ENCODE results near the gene DCC.
"Not testable (repeated sequence)": the region's sequence is repeated elsewhere in the genome, so short reads cannot be mapped to it uniquely, and the experiment has no call there.

DCC gene

DNA sequence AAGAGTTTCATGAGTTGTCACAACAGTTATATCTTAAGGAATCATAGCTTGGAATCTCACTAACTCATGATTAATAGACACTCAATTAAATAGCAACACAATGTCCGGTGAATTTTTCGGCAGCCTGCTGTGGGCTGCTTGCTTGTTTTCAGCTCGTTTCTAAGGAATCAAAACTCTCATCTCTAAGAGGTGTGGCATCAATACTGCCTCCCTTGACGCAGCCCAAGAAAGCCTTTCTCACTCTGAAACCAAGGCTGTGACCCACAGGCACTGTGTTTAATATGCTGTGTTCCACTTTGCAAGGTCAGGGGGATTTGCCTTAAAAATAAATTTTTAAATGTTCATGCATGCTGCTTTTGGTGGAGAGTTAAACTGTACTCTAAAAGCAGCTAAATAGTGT is 5.4 kb downstream of the DCC start:
- DNase-seq (ENCODE audit: low read depth, low spot score): no peak

- no peak for DNase-seq (ENCODE audit: low read depth, low spot score)
These were observed 8.2 kb downstream of the DCC start for GRCh38 chr18:52348209-52348608.

DNA sequence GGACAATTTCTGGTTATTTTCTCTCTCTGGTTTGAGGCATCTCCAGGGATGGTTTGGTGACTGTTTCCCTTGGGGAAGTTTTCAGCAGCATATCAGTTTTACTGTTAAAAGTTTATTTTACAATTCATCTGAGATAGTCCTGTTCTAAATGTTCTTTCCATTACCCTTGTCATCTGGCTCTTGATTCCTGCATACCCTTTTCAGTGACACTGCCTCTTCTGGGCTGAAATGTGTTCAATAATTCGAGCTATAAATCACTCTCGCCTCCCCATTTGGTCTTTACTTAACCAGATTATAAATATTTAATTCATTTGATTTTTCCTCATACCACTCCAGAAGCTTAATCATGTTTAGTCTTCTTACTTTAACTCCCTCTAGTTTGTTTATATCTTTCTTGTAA is 9.5 kb downstream of the DCC start:
- no peak for DNase-seq (ENCODE audit: low read depth, low spot score)

- DNase-seq (ENCODE audit: low read depth, low spot score): no peak
These were observed 12.9 kb downstream of the DCC start for GRCh38 chr18:52352920-52353319.

DNA sequence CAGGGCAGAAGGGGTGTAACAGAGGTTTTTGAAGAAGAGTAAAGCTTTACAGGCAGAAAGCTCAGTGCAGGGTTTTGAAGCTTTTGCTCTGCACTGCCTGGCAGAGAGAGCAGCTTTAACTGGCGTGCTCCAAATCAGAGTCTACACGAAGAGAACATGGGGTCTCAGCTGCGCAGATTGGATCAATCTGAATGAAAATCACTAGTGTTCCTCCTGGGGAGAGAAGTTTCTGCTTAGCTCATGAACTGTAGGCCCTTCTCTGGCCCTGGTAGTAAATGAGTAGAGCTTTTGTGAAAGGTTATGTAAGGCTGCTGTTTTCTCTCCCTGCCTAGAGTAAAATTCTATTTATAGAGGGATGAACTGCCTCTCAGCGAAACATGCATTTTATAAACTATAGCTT is 13.6 kb downstream of the DCC start:
- DNase-seq (ENCODE audit: low read depth, low spot score): no peak

DNA sequence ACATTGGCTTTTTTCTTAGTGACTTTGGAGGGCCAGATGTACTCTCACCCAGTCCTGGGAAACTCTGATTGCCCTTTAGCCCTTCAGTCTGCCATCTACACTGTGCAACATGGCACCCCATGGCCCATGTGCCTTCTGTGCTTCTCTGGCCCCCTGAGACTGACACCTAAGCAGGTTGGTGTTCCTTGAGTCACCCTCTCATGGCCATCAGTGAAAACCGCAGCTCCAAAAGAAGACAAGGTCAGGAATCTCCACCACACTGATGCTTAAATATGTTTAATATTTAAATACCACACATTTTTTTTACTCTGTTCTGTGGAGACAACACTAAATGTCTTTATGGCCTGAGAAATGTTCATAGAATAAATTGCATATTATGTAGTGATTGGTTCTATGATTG is 23.9 kb downstream of the DCC start:
- no peak for DNase-seq (ENCODE audit: low read depth, low spot score)

DNA sequence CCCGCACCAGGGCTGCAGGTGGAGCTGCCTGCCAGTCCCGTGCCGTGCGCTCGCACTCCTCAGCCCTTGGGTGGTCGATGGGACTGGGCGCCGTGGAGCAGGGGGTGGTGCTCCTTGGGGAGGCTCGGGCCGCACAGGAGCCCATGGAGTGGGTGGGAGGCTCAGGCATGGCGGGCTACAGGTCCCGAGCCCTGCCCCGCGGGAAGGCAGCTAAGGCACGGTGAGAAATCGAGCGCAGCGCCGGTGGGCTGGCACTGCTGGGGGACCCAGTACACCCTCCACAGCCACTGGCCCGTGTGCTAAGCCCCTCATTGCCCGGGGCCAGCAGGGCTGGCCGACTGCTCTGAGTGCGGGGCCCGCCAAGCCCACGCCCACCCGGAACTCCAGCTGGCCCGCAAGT is 26.9 kb downstream of the DCC start:
- DNase-seq (ENCODE audit: low read depth, low spot score): not testable (repeated sequence)

DNA sequence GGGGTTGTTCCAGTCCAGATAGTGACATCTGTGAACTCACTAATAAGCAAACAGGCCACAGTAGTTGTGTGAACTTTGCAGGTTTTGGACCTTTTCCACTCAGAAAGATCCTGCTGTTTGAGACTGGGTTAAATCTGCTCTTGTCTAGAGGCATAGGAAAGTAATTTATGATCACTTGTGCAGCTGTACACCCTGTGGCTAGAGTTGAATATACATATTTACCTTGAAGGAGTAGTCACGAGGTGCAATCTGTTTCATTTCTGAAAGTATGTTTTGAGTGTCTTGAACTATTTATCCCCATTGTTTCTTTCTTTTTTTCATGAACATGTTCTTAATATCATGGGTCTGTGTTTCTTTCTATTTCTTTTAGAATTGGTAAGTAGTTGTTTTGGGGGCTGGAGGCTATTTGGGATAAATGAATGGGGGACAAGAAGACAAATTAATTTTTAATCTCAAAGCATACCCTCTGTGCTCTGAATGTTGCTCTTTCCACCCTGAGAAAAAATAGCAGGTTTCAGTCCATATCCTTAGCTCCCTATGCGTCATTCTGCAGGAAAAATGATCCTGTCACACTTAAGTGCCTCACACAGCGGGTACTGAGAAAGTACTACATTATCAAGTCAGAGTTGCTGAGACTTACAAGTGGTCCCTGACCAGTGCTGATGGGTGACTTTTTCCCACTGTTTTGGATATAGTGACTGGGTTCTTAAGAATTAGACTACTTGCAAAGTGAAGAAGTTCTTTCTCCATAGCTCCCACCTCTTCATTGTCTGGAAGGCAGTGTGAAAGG is 28.2 kb downstream of the DCC start:
- DNase-seq (ENCODE audit: low read depth, low spot score): no peak

GRCh38 chr18:52370841-52371240 is 30.8 kb downstream of the DCC start:
- DNase-seq (ENCODE audit: low read depth, low spot score): no peak

DNA sequence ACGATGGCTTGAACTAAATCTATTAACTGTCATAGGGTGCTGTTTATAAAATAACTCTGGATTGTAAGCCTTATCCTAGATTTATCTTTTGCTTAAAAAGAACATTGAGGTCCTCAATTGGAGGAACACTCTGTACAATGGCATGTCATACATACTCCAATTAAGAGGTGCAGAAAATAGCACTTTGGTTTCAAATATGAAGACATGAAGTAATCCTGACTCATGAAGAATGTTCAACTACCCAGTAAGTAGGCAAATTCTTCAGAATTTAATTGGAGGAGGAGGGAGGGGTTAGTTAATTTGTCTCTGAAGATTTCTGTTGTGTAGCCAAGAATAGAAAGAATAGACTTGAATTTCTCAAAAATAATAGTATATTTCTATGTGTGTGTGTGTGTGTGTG is 36.1 kb downstream of the DCC start:
- no peak for DNase-seq (ENCODE audit: low read depth, low spot score)

GRCh38 chr18:52377094-52377493 is 37.1 kb downstream of the DCC start:
- no peak for DNase-seq (ENCODE audit: low read depth, low spot score)

DNA sequence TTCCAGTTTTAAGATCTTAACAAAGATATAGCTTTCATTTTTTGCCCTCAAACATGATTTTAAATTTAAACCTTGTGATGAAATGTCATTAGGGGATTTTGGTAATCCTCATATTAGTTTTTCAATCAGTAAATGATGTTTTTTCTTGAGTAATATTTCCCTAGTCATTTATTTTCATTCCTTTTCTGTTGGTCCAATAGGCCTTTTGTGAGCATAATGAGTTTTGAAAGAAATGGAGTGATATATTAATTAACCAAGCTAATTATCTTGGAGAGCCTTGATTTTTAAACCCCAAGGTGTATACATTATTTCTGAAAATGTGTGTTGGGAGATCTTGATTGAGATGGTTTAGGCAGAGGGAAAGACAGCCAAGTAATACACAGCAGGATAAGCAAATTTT is 46.3 kb downstream of the DCC start:
- no peak for DNase-seq (ENCODE audit: low read depth, low spot score)

DNA sequence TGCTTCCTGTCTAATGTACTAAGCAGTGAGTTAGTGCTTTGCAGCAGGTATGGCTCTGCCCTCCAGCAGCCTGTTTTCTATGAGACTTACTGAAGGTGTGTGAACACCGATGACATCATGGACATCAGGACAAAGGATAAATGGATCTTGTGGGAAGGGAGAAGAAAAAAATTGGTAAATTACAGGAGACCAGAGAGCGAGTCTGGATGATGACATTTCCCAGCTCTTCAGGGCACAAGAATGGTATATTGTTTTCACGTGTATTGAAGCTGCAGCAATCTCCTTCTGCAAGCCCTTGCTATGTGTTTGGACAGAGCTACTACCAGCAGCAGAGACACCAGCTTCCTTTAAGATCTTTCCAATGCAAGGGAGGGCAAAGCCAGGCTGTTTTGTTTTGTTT is 47.2 kb downstream of the DCC start:
- DNase-seq (ENCODE audit: low read depth, low spot score): no peak

- DNase-seq (ENCODE audit: low read depth, low spot score): no peak
These were observed 52.0 kb downstream of the DCC start for GRCh38 chr18:52391810-52392559.

- DNase-seq (ENCODE audit: low read depth, low spot score): no peak
These were observed 54.6 kb downstream of the DCC start for GRCh38 chr18:52394602-52395001.

GRCh38 chr18:52395146-52395852 is 55.3 kb downstream of the DCC start:
- no peak for DNase-seq (ENCODE audit: low read depth, low spot score)

GRCh38 chr18:52401236-52401635 is 61.2 kb downstream of the DCC start:
- DNase-seq (ENCODE audit: low read depth, low spot score): no peak

- no peak for DNase-seq (ENCODE audit: low read depth, low spot score)
These were observed 62.8 kb downstream of the DCC start for GRCh38 chr18:52402814-52403213.

DNA sequence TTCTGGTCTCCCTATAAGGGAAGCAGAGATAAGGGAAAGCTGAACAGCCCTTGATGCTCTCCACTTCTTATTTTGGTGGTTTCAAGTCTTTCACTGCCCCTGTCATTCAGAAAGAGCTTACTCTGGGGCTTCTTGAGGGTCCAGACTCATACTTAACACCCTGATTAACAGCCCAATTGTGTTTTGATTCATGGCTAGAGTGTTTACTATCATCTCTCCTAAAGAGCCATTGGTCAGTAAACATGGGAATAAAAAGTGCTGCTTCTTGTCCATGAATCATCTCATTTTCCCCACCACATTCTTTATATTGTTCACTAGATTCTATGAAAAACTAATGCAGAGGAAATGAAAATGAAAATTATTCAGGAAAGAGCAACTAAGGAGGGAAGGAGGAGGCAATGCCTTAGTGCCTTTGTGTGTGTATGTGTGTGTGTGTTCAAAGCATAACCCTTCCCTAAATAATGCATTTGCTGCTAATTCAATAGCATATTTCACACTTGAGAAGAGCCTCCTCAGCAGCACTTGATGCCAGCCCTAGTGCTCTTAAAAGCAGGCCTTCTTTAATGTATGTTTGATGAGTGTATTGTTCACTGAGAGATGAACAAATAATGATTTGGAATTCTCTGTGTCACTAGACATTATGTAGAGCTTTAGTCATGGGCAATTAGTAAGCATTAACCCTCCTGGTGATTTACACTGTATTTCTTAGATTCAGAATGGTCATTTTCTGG is 63.5 kb downstream of the DCC start:
- no peak for DNase-seq (ENCODE audit: low read depth, low spot score)

- DNase-seq (ENCODE audit: low read depth, low spot score): no peak
These were observed 68.9 kb downstream of the DCC start for GRCh38 chr18:52408800-52409302.

DNA sequence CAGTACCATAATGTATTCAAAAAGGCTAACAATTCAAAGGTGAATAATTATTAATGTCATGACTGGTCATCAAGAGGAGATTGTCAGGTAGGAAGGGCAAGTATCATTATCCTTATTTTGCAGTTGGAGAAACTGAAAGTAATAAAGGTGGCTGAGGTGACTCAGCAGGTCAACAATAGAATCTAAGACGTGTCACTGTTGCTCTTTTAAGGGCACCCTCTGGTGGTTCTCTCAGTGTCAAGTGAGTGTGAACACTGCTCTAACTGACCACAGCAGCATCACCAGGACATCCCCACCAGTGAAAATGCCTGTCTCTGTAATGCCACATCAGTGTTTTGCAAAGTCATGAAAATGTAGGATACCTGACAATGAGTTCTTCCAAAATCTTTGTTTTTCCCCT is 69.7 kb downstream of the DCC start:
- DNase-seq (ENCODE audit: low read depth, low spot score): no peak

DNA sequence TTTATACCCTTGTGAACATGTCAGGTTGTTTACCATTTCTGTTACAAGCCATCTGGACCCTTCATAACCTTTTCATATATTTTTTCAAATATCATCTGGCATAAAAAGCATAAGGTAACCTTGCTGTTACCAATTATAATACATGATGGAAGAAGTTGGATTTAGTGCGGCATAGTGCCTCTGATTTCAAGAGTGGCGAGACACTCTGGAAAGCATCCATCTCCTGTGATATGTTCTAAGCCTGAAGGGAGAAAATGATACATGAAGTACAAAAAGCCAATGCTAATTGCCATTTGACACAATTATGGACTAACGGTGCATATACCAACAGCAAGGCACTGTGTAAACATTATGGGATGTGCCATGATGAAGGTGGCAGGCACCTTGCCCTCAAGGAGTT is 75.1 kb downstream of the DCC start:
- DNase-seq (ENCODE audit: low read depth, low spot score): no peak
